CD14-positive monocyte (primary cell): ENCODE data around the gene SLC39A3. TPM values are rescaled to one million over a fixed set of nuclear protein-coding genes. Genes with fewer than 3 reads are reported as not detected.

ENCODE experiments used
- DNase-seq, 3 donors: peaks; one replicate each; pipeline ENCODE4 v3.0.0-alpha.2; 2011 to 2022
- H2AFZ ChIP-seq: 2 replicates; pipeline ENCODE4 v1.6.0; 2012; ENCODE audit warnings: mild to moderate bottlenecking, low read depth, low read length, inconsistent platforms; ENCODE audit not compliant: insufficient read depth, poor library complexity, severe bottlenecking
- H3K27ac ChIP-seq, 2 donors: 1 replicate in 1 of 2; 2 replicates in 1 of 2; pipeline ENCODE4 v1.5.1; 2012 to 2013; ENCODE audit warnings: low read length in 2 of 2, control low read depth in 1 of 2, inconsistent platforms in 1 of 2, low read depth in 1 of 2, mild to moderate bottlenecking in 1 of 2
- H3K27me3 ChIP-seq, 2 donors: one replicate each; pipeline versions ENCODE4 v1.6.0 to v1.6.1; 2011 to 2013; ENCODE audit warnings: low read length in 2 of 2; ENCODE audit not compliant: control insufficient read depth in 2 of 2, insufficient read depth in 2 of 2
- H3K36me3 ChIP-seq, 2 donors: replicated peaks in 1 of 2; 1 replicate in 1 of 2; 2 replicates in 1 of 2; pipeline versions ENCODE4 v1.5.1 to v1.6.1; 2012 to 2013; ENCODE audit warnings: low read length in 2 of 2, control low read depth in 1 of 2, inconsistent platforms in 1 of 2, mild to moderate bottlenecking in 1 of 2; ENCODE audit not compliant: insufficient read depth in 2 of 2, control insufficient read depth in 1 of 2
- H3K4me1 ChIP-seq, 2 donors: 1 replicate in 1 of 2; 2 replicates in 1 of 2; pipeline versions ENCODE4 v1.5.1 to v1.6.1; 2012 to 2013; ENCODE audit warnings: low read length in 2 of 2, control low read depth in 1 of 2, inconsistent platforms in 1 of 2, mild to moderate bottlenecking in 1 of 2, moderate library complexity in 1 of 2; ENCODE audit not compliant: insufficient read depth in 2 of 2, control insufficient read depth in 1 of 2
- H3K4me2 ChIP-seq: replicated peaks from 2 replicates; pipeline ENCODE3; 2012; ENCODE audit warnings: low read length, moderate library complexity, mild to moderate bottlenecking; ENCODE audit not compliant: poor library complexity, severe bottlenecking; ENCODE audit errors: extremely low read depth
- H3K4me3 ChIP-seq, 3 experiments: fragments of 200-600 bp in 1 of 3; sonication (generic) in 1 of 3; replicated peaks in 1 of 3; 1 replicate in 2 of 3; 2 replicates in 1 of 3; pipeline ENCODE4 v1.5.1; 2011 to 2013; ENCODE audit warnings: low read length in 3 of 3, mild to moderate bottlenecking in 3 of 3, control low read depth in 2 of 3, low read depth in 2 of 3, inconsistent platforms in 1 of 3, moderate library complexity in 1 of 3
- H3K79me2 ChIP-seq: 2 replicates; pipeline ENCODE4 v1.6.0; 2012; ENCODE audit warnings: mild to moderate bottlenecking, control low read depth, inconsistent platforms, low read length, moderate library complexity; ENCODE audit not compliant: insufficient read depth
- H3K9ac ChIP-seq: 2 replicates; pipeline ENCODE4 v1.6.0; 2017; ENCODE audit warnings: low read length, mild to moderate bottlenecking; ENCODE audit not compliant: insufficient read depth, poor library complexity, severe bottlenecking
- H3K9me3 ChIP-seq, 2 donors: replicated peaks in 1 of 2; 1 replicate in 1 of 2; 2 replicates in 1 of 2; pipeline versions ENCODE4 v1.5.1 to v1.6.1; 2012 to 2013; ENCODE audit warnings: low read length in 2 of 2, control low read depth in 1 of 2; ENCODE audit not compliant: control insufficient read depth in 1 of 2, insufficient read depth in 1 of 2
- H4K20me1 ChIP-seq: 2 replicates; pipeline ENCODE4 v1.6.0; 2012; ENCODE audit warnings: mild to moderate bottlenecking, low read length, control low read depth, moderate library complexity; ENCODE audit not compliant: insufficient read depth
- H3K27ac Mint-ChIP-seq, 7 donors: one replicate each; pipeline ENCODE4 v1.8.0; 2020; ENCODE audit warnings: mild to moderate bottlenecking in 7 of 7, mixed read lengths in 7 of 7, moderate library complexity in 6 of 7, inconsistent platforms in 2 of 7
- H3K27me3 Mint-ChIP-seq, 3 donors: one replicate each; pipeline ENCODE4 v1.8.0; 2021 to 2022; ENCODE audit warnings: low read depth in 3 of 3, mild to moderate bottlenecking in 3 of 3, mixed read lengths in 3 of 3, moderate library complexity in 3 of 3, inconsistent platforms in 1 of 3
- H3K36me3 Mint-ChIP-seq, 2 donors: one replicate each; pipeline ENCODE4 v1.8.0; 2020; ENCODE audit warnings: mixed read lengths in 2 of 2, inconsistent platforms in 1 of 2, mild to moderate bottlenecking in 1 of 2
- H3K4me1 Mint-ChIP-seq: one replicate; pipeline ENCODE4 v1.8.0; 2020; ENCODE audit warnings: mild to moderate bottlenecking, mixed read lengths
- H3K4me3 Mint-ChIP-seq, 2 donors: one replicate each; pipeline ENCODE4 v1.8.0; 2020; ENCODE audit warnings: mild to moderate bottlenecking in 2 of 2, mixed read lengths in 2 of 2, moderate library complexity in 1 of 2
- H3K9me3 Mint-ChIP-seq, 7 donors: one replicate each; pipeline ENCODE4 v1.8.0; 2020 to 2022; ENCODE audit warnings: mixed read lengths in 7 of 7, mild to moderate bottlenecking in 6 of 7, moderate library complexity in 6 of 7, inconsistent platforms in 2 of 7
- WGBS: methylation state at CpG from one replicate; pipeline ENCODE4 v1.1.5; 2013; ENCODE audit warnings: missing lambda C conversion rate; ENCODE audit not compliant: insufficient coverage; 5-methylcytosine and 5-hydroxymethylcytosine counted together
- intact Hi-C, 2 donors: fragments of 100-400 bp; cut with micrococcal nuclease; formaldehyde crosslinking; loops; one replicate each; pipeline versions ENCODE4 v1.15.0 to v1.15.1; 2023
- polyA plus RNA-seq, 3 donors: library from polyadenylated mRNA; depleted of rRNA in 1 of 3; unstranded in 2 of 3; stranded (reverse) in 1 of 3; fragments of 300-500 nt in 2 of 3; fragments of >200 nt in 1 of 3; fragmentation: Illumina TruSeq in 2 of 3; gene quantifications; 1 replicate in 2 of 3; 2 replicates in 1 of 3; pipeline ENCODE4 v1.2.3, GENCODE V29; 2012 to 2021
- TF ChIP-seq, protein P1 (sequence below): fragments of 200-600 bp; IDR thresholded peaks from one replicate; pipeline ENCODE4 v1.8.0; 2022; ENCODE audit warnings: antibody characterized with exemption, mild to moderate bottlenecking

SLC39A3 gene
- polyA plus RNA-seq, 3 donors: 14.2 to 39.5 (median 37.0) TPM

DNA sequence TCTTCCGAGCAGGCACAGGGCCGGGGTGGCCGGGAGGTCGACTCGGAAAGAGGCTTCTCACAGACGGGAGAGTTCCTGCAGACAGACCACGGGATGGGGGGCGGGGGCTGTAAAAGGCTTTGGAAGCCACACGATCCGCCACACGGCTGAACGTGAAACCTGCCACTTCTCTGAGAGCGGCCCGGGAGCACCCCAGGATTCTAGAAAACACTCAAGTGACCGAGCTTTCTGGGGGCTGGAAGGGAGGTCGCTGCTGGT is 15.6 kb upstream of the SLC39A3 start:
- Mint-ChIP-seq H3K36me3 (peaks cover 38 to 71% of the 10 kb centered on the region in 2 donors), H3K9me3 (peaks cover 0 to 2% (median 0%) of the 10 kb centered on the region in 7 donors), H3K4me1 (peaks cover 7% of the 10 kb centered on the region), H3K4me3 (no peak overlapping the region), H3K27ac (no peak overlapping the region), H3K27me3 (peaks cover 0 to 3% (median 0%) of the 10 kb centered on the region in 3 donors)
- no peaks in the 10 kb centered on the region for H3K27me3 ChIP-seq
- peaks cover 45 to 65% of the 10 kb centered on the region in 2 donors for H3K36me3 ChIP-seq
- H3K79me2 ChIP-seq: no peaks in the 10 kb centered on the region
- H3K4me3 ChIP-seq: no peak overlapping the region
- TF ChIP-seq, protein P1, sequence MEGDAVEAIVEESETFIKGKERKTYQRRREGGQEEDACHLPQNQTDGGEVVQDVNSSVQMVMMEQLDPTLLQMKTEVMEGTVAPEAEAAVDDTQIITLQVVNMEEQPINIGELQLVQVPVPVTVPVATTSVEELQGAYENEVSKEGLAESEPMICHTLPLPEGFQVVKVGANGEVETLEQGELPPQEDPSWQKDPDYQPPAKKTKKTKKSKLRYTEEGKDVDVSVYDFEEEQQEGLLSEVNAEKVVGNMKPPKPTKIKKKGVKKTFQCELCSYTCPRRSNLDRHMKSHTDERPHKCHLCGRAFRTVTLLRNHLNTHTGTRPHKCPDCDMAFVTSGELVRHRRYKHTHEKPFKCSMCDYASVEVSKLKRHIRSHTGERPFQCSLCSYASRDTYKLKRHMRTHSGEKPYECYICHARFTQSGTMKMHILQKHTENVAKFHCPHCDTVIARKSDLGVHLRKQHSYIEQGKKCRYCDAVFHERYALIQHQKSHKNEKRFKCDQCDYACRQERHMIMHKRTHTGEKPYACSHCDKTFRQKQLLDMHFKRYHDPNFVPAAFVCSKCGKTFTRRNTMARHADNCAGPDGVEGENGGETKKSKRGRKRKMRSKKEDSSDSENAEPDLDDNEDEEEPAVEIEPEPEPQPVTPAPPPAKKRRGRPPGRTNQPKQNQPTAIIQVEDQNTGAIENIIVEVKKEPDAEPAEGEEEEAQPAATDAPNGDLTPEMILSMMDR: no peak
- DNase-seq: no peak
- WGBS: 95% methylated on average over 16 of the region's 16 CpGs
- no peak overlapping the region for H3K4me2 ChIP-seq
- H4K20me1 ChIP-seq: no peaks in the 10 kb centered on the region
- H3K4me1 ChIP-seq: peaks cover 6 to 7% of the 10 kb centered on the region in 2 donors
- no peak overlapping the region for H3K27ac ChIP-seq
- H2AFZ ChIP-seq: no peak overlapping the region
- H3K9me3 ChIP-seq: no peaks in the 10 kb centered on the region
- no peak overlapping the region for H3K9ac ChIP-seq
- intact Hi-C loops: no loop called here

- peaks cover 0 to 3% (median 0%) of the 10 kb centered on the region in 3 donors for H3K27me3 Mint-ChIP-seq
- no peak overlapping the region for H3K4me3 Mint-ChIP-seq
- H4K20me1 ChIP-seq: no peaks in the 10 kb centered on the region
- peaks cover 7% of the 10 kb centered on the region in 2 donors for H3K4me1 ChIP-seq
- peaks cover 0 to 2% (median 0%) of the 10 kb centered on the region in 7 donors for H3K9me3 Mint-ChIP-seq
- no peak for DNase-seq
- H3K9ac ChIP-seq: no peak overlapping the region
- H3K9me3 ChIP-seq: no peaks in the 10 kb centered on the region
- H3K4me2 ChIP-seq: no peak overlapping the region
- intact Hi-C loops: no loop called here
- H3K4me3 ChIP-seq: no peak overlapping the region
- 97% methylated on average over 33 of the region's 43 CpGs for WGBS
- TF ChIP-seq, protein P1: no peak
- peaks cover 37 to 66% of the 10 kb centered on the region in 2 donors for H3K36me3 Mint-ChIP-seq
- no peaks in the 10 kb centered on the region for H3K79me2 ChIP-seq
- peaks cover 45 to 64% of the 10 kb centered on the region in 2 donors for H3K36me3 ChIP-seq
- H3K4me1 Mint-ChIP-seq: peaks cover 7% of the 10 kb centered on the region
- H3K27ac ChIP-seq: no peak overlapping the region
- no peaks in the 10 kb centered on the region for H3K27me3 ChIP-seq
- no peak overlapping the region for H2AFZ ChIP-seq
- no peak overlapping the region for H3K27ac Mint-ChIP-seq
Observed at GRCh38 chr19:2754659-2755447, 15.0 kb upstream of the SLC39A3 start.
